A549 (cell line): Measurements from ENCODE around the gene MED12. TPM values are rescaled to one million over a fixed set of nuclear protein-coding genes. Genes with fewer than 3 reads are reported as not detected.

ENCODE experiments used
- ATAC-seq, 2 experiments: fragments of 200-7000 bp in 1 of 2; fragments of >200 bp in 1 of 2; cut with Nextera tagmentation in 1 of 2; cut with Tn5 transposase in 1 of 2; 3 replicates each; pipeline versions ENCODE4 v1.8.0 to v1.9.1; 2018 to 2020; ENCODE audit warnings: mild to moderate bottlenecking in 1 of 2, moderate library complexity in 1 of 2
- CTCF ChIA-PET: fragments of 300-600 bp; sonication (Branson Sonifier 250); formaldehyde crosslinking; extraction: SDS; loops from one replicate; lab custom pipeline; 2021; ENCODE audit warnings: antibody characterized with exemption, inconsistent platforms; lab: Yijun Ruan, JAX
- POLR2A ChIA-PET: fragments of 350-600 bp; formaldehyde crosslinking; extraction: SDS; loops from one replicate; lab custom pipeline; 2021; ENCODE audit warnings: antibody characterized with exemption, inconsistent platforms; lab: Yijun Ruan, JAX
- DNase-seq, 2 experiments: peaks; one replicate each; pipeline versions ENCODE4 v3.0.0 to v3.0.0-alpha.2; 2011 to 2016; ENCODE audit warnings: low read depth in 1 of 2, low spot score in 1 of 2
- FAIRE-seq: peaks from 2 replicates; lab custom pipeline; 2011; peaks lifted over from hg19 to GRCh38; lab: Jason Lieb, UNC
- H3K27ac ChIP-seq, 2 experiments: fragments of >200 bp; sonication (Bioruptor Twin); formaldehyde crosslinking; 3 replicates each; pipeline ENCODE4 v1.5.1; 2016 to 2017
- H3K4me1 ChIP-seq: fragments of >200 bp; sonication (Bioruptor Twin); formaldehyde crosslinking; 3 replicates; pipeline ENCODE4 v1.6.1; 2016
- H3K4me2 ChIP-seq: fragments of >200 bp; sonication (Bioruptor Twin); formaldehyde crosslinking; 3 replicates; pipeline ENCODE4 v1.6.1; 2016
- H3K4me3 ChIP-seq: fragments of >200 bp; sonication (Bioruptor Twin); formaldehyde crosslinking; 3 replicates; pipeline ENCODE4 v1.5.1; 2016
- H3K9me3 ChIP-seq: fragments of >200 bp; sonication (Bioruptor Twin); formaldehyde crosslinking; 3 replicates; pipeline ENCODE4 v1.6.1; 2016
- BHLHE40 ChIP-seq: IDR thresholded peaks from 2 replicates; pipeline ENCODE4 v1.6.1; 2012; ENCODE audit warnings: low read depth, low read length, inconsistent platforms
- CBX2 ChIP-seq: fragments of 200-600 bp; sonication (generic); IDR thresholded peaks from 2 replicates; pipeline ENCODE4 v1.6.1; 2016; ENCODE audit warnings: low read depth, mild to moderate bottlenecking, borderline replicate concordance
- CEBPB ChIP-seq, 2 experiments: fragments of >200 bp in 1 of 2; sonication (Bioruptor Twin) in 1 of 2; formaldehyde crosslinking in 1 of 2; IDR thresholded peaks; 2 replicates each; pipeline ENCODE4 v1.6.1; 2012 to 2016
- CHD2 ChIP-seq: fragments of 150-350 bp; IDR thresholded peaks from 2 replicates; pipeline ENCODE4 v1.6.1; 2014; ENCODE audit warnings: low read length; ENCODE audit not compliant: partially characterized antibody
- CHD4 ChIP-seq: fragments of 200-600 bp; sonication (generic); IDR thresholded peaks from 2 replicates; pipeline ENCODE4 v1.6.1; 2016; ENCODE audit warnings: antibody characterized with exemption, mild to moderate bottlenecking, borderline replicate concordance
- EHF ChIP-seq: fragments of 250-450 bp; sonication (Bioruptor Pico); IDR thresholded peaks from 2 replicates; pipeline ENCODE4 v1.5.0; 2020; ENCODE audit warnings: mild to moderate bottlenecking
- ESRRA ChIP-seq: fragments of 150-350 bp; IDR thresholded peaks from 2 replicates; pipeline ENCODE4 v1.6.1; 2014; ENCODE audit warnings: mild to moderate bottlenecking, low read length, borderline replicate concordance
- FOSL2 ChIP-seq, 2 experiments: fragments of 450-650 bp in 1 of 2; fragments of >200 bp in 1 of 2; sonication (Bioruptor Twin) in 1 of 2; formaldehyde crosslinking; IDR thresholded peaks; 2 replicates each; pipeline versions ENCODE4 v1.5.0 to v1.6.1; 2016 to 2020; ENCODE audit warnings: mild to moderate bottlenecking in 1 of 2, moderate library complexity in 1 of 2
- GATA3 ChIP-seq: IDR thresholded peaks from 2 replicates; pipeline ENCODE4 v1.6.1; 2012; ENCODE audit warnings: borderline replicate concordance
- JUN ChIP-seq, 2 experiments: fragments of >200 bp; sonication (Bioruptor Twin); formaldehyde crosslinking; IDR thresholded peaks; 2 replicates in 1 of 2; 3 replicates in 1 of 2; pipeline ENCODE4 v1.6.1; 2016 to 2017
- JUNB ChIP-seq: fragments of >200 bp; sonication (Bioruptor Twin); formaldehyde crosslinking; IDR thresholded peaks from 2 replicates; pipeline ENCODE4 v1.6.1; 2016
- KDM1A ChIP-seq: fragments of 200-600 bp; sonication (generic); IDR thresholded peaks from 2 replicates; pipeline ENCODE4 v1.6.1; 2016; ENCODE audit warnings: low read depth, mild to moderate bottlenecking
- MAX ChIP-seq: IDR thresholded peaks from 2 replicates; pipeline ENCODE4 v1.6.1; 2012
- MAZ ChIP-seq: fragments of 150-350 bp; IDR thresholded peaks from 2 replicates; pipeline ENCODE4 v1.6.1; 2014; ENCODE audit warnings: antibody characterized with exemption, low read depth, low read length, borderline replicate concordance
- NPAS2 ChIP-seq: fragments of 250-450 bp; sonication (Bioruptor Pico); IDR thresholded peaks from 2 replicates; pipeline ENCODE4 v1.8.0; 2022; ENCODE audit warnings: mild to moderate bottlenecking, moderate library complexity, borderline replicate concordance
- NR3C1 ChIP-seq: fragments of >200 bp; sonication (Bioruptor Twin); formaldehyde crosslinking; IDR thresholded peaks from 3 replicates; pipeline ENCODE4 v1.6.1; 2017
- POLR2AphosphoS2 ChIP-seq: conservative IDR thresholded peaks from 2 replicates; pipeline ENCODE4 v1.6.1; 2012; ENCODE audit warnings: low read length, improper control_type of control experiment, inconsistent platforms
- RAD21 ChIP-seq, 2 experiments: fragments of >200 bp in 1 of 2; sonication (Bioruptor Twin) in 1 of 2; formaldehyde crosslinking in 1 of 2; IDR thresholded peaks in 1 of 2; conservative IDR thresholded peaks in 1 of 2; 2 replicates in 1 of 2; 3 replicates in 1 of 2; pipeline ENCODE4 v1.6.1; 2012 to 2018; ENCODE audit warnings: inconsistent platforms in 1 of 2
- RARB ChIP-seq: fragments of 250-450 bp; sonication (Bioruptor Pico); IDR thresholded peaks from 2 replicates; pipeline ENCODE4 v1.8.0; 2021; ENCODE audit warnings: mild to moderate bottlenecking, moderate library complexity
- SMC3 ChIP-seq: fragments of >200 bp; sonication (Bioruptor Twin); formaldehyde crosslinking; IDR thresholded peaks from 3 replicates; pipeline ENCODE4 v1.6.1; 2018; ENCODE audit warnings: inconsistent platforms
- SREBF2 ChIP-seq: fragments of 450-650 bp; IDR thresholded peaks from 2 replicates; pipeline ENCODE4 v1.6.1; 2014; ENCODE audit warnings: mild to moderate bottlenecking, moderate library complexity
- TFCP2L1 ChIP-seq: fragments of 250-450 bp; sonication (Bioruptor Pico); IDR thresholded peaks from 2 replicates; pipeline ENCODE4 v1.5.0; 2021; ENCODE audit warnings: mild to moderate bottlenecking
- ZNF302 ChIP-seq: fragments of 250-450 bp; sonication (Bioruptor Pico); IDR thresholded peaks from 2 replicates; pipeline ENCODE4 v1.9.0; 2021; ENCODE audit warnings: inconsistent platforms, mild to moderate bottlenecking, moderate library complexity
- ZSCAN20 ChIP-seq: fragments of 250-450 bp; sonication (Bioruptor Pico); IDR thresholded peaks from 2 replicates; pipeline ENCODE4 v1.8.0; 2022; ENCODE audit warnings: mild to moderate bottlenecking, moderate library complexity
- WGBS: methylation state at CpG from one replicate; pipeline ENCODE4 v1.1.6; 2017; ENCODE audit errors: missing lambda C conversion rate; 5-methylcytosine and 5-hydroxymethylcytosine counted together
- polyA plus RNA-seq, 4 experiments: library from polyadenylated mRNA; depleted of rRNA in 3 of 4; stranded (reverse); fragments of >200 nt; fragmentation: RNase III in 1 of 4; extraction: RNeasy Plus Mini Kit Qiagen cat#74134 plus additional on column Dnase treatment in 1 of 4; gene quantifications; 2 replicates in 3 of 4; 3 replicates in 1 of 4; pipeline ENCODE4 v1.2.3, GENCODE V29; 2011 to 2017
- TF ChIP-seq, protein P1 (sequence below): IDR thresholded peaks from 2 replicates; pipeline ENCODE4 v1.6.1; 2012
- TF ChIP-seq, protein P2 (sequence below): fragments of 250-450 bp; sonication (Bioruptor Pico); IDR thresholded peaks from 2 replicates; pipeline ENCODE4 v1.5.0; 2021; ENCODE audit warnings: mild to moderate bottlenecking, moderate library complexity, borderline replicate concordance
- TF ChIP-seq, protein P3 (sequence below): fragments of 150-350 bp; IDR thresholded peaks from 2 replicates; pipeline ENCODE4 v1.6.1; 2014; ENCODE audit warnings: low read depth, mild to moderate bottlenecking, low read length

Gene MED12
- polyA plus RNA-seq, 2 of the 4 experiments (the other 2 are of a cell fraction) = 12.6 to 13.5 TPM

DNA sequence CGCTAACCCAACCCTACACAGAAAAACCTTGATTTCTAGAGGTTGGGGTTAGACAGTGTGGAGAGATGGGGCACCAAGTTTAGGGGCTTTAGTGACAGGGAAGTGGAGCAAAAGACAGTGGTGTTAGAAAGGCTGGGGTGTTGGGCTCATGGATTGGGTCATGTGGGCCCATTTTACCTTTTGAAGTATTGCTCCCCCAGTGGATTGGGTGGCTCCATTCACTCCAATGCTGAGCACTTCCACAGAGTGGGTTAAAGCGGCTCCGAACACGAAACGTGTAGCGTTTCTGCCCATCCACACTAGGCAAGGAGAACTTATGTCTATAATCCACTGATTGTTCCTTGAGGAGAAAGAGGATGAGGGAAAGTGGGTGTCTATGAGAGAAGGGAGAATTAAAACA, 9.3 kb upstream of the MED12 start (continued):
- TF ChIP-seq RAD21 (conservative IDR thresholded peaks at IDR 0.05 in 1 of 2, IDR thresholded peaks at IDR 0.05 in 1 of 2) = no peak

DNA sequence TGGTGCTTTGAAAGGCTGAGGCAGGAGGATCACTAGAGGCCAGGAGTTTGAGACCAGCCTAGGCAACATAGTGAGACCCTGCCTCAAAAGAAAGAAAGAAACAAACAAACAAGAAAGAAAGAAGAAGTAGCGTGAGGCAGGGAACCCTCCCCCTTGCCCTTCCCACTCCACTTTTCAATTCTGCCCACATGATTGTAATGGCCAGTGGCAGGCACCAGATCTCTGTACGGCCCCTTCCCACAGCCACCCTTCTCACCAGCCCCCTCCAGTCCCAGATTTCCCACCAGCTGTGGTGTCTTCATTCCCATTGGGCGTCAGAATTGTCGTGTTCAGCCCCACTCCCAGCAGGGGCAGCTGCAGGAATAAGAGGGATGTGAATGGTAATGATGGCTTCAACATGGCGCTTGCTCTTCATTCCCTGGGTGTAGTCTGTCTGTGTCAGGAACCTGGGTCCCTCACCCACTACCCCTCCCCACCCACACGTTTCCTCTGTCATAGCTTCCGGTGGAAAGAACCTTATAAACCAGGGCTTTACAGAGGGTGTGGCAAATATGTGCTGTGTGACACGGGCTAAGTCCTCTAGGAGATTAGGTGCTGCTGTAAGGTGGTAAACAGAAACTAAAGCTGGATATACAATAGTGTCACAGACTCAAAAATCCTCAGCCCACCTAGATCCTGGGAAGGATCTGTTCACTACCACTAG, 7.1 kb upstream of the MED12 start, which contains the start of gene IL2RG:
TSS of gene IL2RG (minus strand) at position 437 of the 703 bp plus-strand sequence. CDS start at position 399, 38 bp downstream.
- Histone ChIP-seq H3K4me2 (no peak within 1 kb of the TSS), H3K4me3 (no peak within 1 kb of the TSS), H3K9me3 (no peaks in the 10 kb centered on the region), H3K27ac (no peak within 1 kb of the TSS), H3K4me1 (no peaks in the 10 kb centered on the region)
- 59% methylated on average over 8 of the region's 8 CpGs for WGBS
- FAIRE-seq (no peak), ATAC-seq (no peak), DNase-seq (no peak)
- no peak for TF ChIP-seq TFCP2L1 (CRISPR knock-in tag)
- no peak for TF ChIP-seq KDM1A
- TF ChIP-seq JUN (IDR thresholded peaks at IDR 0.05) = no peak
- no peak for TF ChIP-seq GATA3
- CTCF ChIA-PET = interaction anchor here (0.6 to 2.7 kb wide), 3 partner anchors 12 to 351 kb away, joined by 3 to 16 read pairs (median 4); no protein-coding TSS in a partner anchor
- POLR2A ChIA-PET = no interaction called here

- TF ChIP-seq SREBF2 (no peak), MAX (no peak), MAZ (no peak), NPAS2 (no peak), SMC3 (no peak), BHLHE40 (no peak), JUNB (no peak), RAD21 (conservative IDR thresholded peaks at IDR 0.05 in 1 of 2, IDR thresholded peaks at IDR 0.05 in 1 of 2) (no peak), EHF (CRISPR knock-in tag) (no peak), ZSCAN20 (no peak), ESRRA (no peak), CHD4 (no peak)
- TF ChIP-seq, protein P1, sequence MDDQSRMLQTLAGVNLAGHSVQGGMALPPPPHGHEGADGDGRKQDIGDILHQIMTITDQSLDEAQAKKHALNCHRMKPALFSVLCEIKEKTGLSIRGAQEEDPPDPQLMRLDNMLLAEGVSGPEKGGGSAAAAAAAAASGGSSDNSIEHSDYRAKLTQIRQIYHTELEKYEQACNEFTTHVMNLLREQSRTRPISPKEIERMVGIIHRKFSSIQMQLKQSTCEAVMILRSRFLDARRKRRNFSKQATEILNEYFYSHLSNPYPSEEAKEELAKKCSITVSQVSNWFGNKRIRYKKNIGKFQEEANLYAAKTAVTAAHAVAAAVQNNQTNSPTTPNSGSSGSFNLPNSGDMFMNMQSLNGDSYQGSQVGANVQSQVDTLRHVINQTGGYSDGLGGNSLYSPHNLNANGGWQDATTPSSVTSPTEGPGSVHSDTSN = no peak
- TF ChIP-seq, protein P2, sequence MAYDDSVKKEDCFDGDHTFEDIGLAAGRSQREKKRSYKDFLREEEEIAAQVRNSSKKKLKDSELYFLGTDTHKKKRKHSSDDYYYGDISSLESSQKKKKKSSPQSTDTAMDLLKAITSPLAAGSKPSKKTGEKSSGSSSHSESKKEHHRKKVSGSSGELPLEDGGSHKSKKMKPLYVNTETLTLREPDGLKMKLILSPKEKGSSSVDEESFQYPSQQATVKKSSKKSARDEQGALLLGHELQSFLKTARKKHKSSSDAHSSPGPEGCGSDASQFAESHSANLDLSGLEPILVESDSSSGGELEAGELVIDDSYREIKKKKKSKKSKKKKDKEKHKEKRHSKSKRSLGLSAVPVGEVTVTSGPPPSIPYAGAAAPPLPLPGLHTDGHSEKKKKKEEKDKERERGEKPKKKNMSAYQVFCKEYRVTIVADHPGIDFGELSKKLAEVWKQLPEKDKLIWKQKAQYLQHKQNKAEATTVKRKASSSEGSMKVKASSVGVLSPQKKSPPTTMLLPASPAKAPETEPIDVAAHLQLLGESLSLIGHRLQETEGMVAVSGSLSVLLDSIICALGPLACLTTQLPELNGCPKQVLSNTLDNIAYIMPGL = no peak
- Histone ChIP-seq H3K4me2 (no peak overlapping the region), H3K4me3 (no peak overlapping the region), H3K9me3 (no peaks in the 10 kb centered on the region), H3K27ac (no peak overlapping the region), H3K4me1 (no peaks in the 10 kb centered on the region)
- FAIRE-seq (no peak), DNase-seq (no peak), ATAC-seq (no peak)
- POLR2A ChIA-PET = no interaction called here
- CTCF ChIA-PET = interaction anchor here (0.6 to 2.7 kb wide), 2 partner anchors 17 to 351 kb away, joined by 3 to 16 read pairs; no protein-coding TSS in a partner anchor
- WGBS = 59% methylated on average over 5 of the region's 5 CpGs
Observed at GRCh38 chrX:71111921-71112431, 6.4 kb upstream of the MED12 start.

GRCh38 chrX:71117358-71117757, 1.0 kb upstream of the MED12 start:
- ATAC-seq = no peak
- H3K4me3 ChIP-seq = no peak overlapping the region
- no peak overlapping the region for H3K27ac ChIP-seq
- ChIA-PET CTCF (interaction anchor here (1.1 to 4.6 kb wide), 3 partner anchors 10 to 62 kb away, joined by 3 to 25 read pairs (median 4); no protein-coding TSS in a partner anchor), POLR2A (no interaction called here)
- H3K4me2 ChIP-seq = peak overlapping the region; percentile 90
- H3K4me1 ChIP-seq = peaks cover 8% of the 10 kb centered on the region; the same call in 2 of the 3 replicates
- WGBS = 91% methylated on average over 10 of the region's 10 CpGs
- no peak for TF ChIP-seq JUNB
- TF ChIP-seq CHD2 = no peak
- TF ChIP-seq NR3C1 = no peak
- no peak for TF ChIP-seq CBX2
- TF ChIP-seq, protein P3, sequence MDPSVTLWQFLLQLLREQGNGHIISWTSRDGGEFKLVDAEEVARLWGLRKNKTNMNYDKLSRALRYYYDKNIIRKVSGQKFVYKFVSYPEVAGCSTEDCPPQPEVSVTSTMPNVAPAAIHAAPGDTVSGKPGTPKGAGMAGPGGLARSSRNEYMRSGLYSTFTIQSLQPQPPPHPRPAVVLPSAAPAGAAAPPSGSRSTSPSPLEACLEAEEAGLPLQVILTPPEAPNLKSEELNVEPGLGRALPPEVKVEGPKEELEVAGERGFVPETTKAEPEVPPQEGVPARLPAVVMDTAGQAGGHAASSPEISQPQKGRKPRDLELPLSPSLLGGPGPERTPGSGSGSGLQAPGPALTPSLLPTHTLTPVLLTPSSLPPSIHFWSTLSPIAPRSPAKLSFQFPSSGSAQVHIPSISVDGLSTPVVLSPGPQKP = no peak
- TF ChIP-seq ZNF302 = no peak
- TF ChIP-seq TFCP2L1 (CRISPR knock-in tag) = no peak
- TF ChIP-seq GATA3 = no peak
- TF ChIP-seq FOSL2 (IDR thresholded peaks at IDR 0.05) = no peak
- TF ChIP-seq FOSL2 (CRISPR knock-in tag; IDR thresholded peaks at IDR 0.05) = no peak
- no peak for TF ChIP-seq CEBPB (IDR thresholded peaks at IDR 0.05)
- no peak for TF ChIP-seq RARB (CRISPR knock-in tag)
- no peak for TF ChIP-seq POLR2AphosphoS2
- DNase-seq = no peak
- no peak for FAIRE-seq
- no peaks in the 10 kb centered on the region for H3K9me3 ChIP-seq
